Parathyroid adenoma (tissue), 2 donors: Measurements from ENCODE around the gene CHTOP.
"Not testable (repeated sequence)": the region's sequence is repeated elsewhere in the genome, so short reads cannot be mapped to it uniquely, and the experiment has no call there.

Experiments used
- H2AFZ ChIP-seq: fragments of 300-600 bp; sonication (generic); one replicate; pipeline ENCODE4 v1.7.0; 2017; ENCODE audit warnings: antibody characterized with exemption, mild to moderate bottlenecking
- H3K27ac ChIP-seq: fragments of 300-600 bp; sonication (generic); one replicate; pipeline ENCODE4 v1.7.0; 2017
- H3K27me3 ChIP-seq: fragments of 300-600 bp; sonication (generic); one replicate; pipeline ENCODE4 v1.7.0; 2017; ENCODE audit warnings: low read length; ENCODE audit not compliant: control insufficient read depth, insufficient read depth
- H3K36me3 ChIP-seq: fragments of 300-600 bp; sonication (generic); one replicate; pipeline ENCODE4 v1.7.0; 2017; ENCODE audit warnings: low read length; ENCODE audit not compliant: control insufficient read depth, insufficient read depth
- H3K4me1 ChIP-seq: fragments of 300-600 bp; sonication (generic); one replicate; pipeline ENCODE4 v1.7.0; 2017; ENCODE audit warnings: control low read depth
- H3K4me2 ChIP-seq: fragments of 300-600 bp; sonication (generic); one replicate; pipeline ENCODE4 v1.7.0; 2017; ENCODE audit warnings: low read length
- H3K4me3 ChIP-seq: fragments of 300-600 bp; sonication (generic); one replicate; pipeline ENCODE4 v1.7.0; 2017; ENCODE audit warnings: low read depth, low read length
- H3K79me2 ChIP-seq: fragments of 300-600 bp; sonication (generic); one replicate; pipeline ENCODE4 v1.7.0; 2017; ENCODE audit warnings: control low read depth
- H3K9ac ChIP-seq: fragments of 300-600 bp; sonication (generic); one replicate; pipeline ENCODE4 v1.7.0; 2017; ENCODE audit warnings: mild to moderate bottlenecking
- H3K9me3 ChIP-seq: fragments of 300-600 bp; sonication (generic); one replicate; pipeline ENCODE4 v1.7.0; 2017; ENCODE audit warnings: low read length; ENCODE audit not compliant: control insufficient read depth
- CTCF ChIP-seq: fragments of 300-600 bp; sonication (generic); IDR thresholded peaks from one replicate; pipeline ENCODE4 v1.7.0; 2017; ENCODE audit warnings: antibody characterized with exemption, mild to moderate bottlenecking
- donor health status: primary hyperparathyroidism.

The CHTOP gene

GRCh38 chr1:153635872-153636271 is 2.0 kb downstream of the CHTOP start:
- Histone ChIP-seq H3K4me3 (no peak overlapping the region), H3K4me1 (no peaks in the 10 kb centered on the region), H3K9me3 (no peaks in the 10 kb centered on the region), H3K4me2 (no peak overlapping the region), H3K9ac (no peak overlapping the region), H3K27me3 (no peaks in the 10 kb centered on the region), H3K79me2 (peaks cover 7% of the 10 kb centered on the region), H3K36me3 (no peaks in the 10 kb centered on the region), H2AFZ (no peak overlapping the region), H3K27ac (no peak overlapping the region)
- no peak for TF ChIP-seq CTCF

GRCh38 chr1:153636312-153636711 is 2.4 kb downstream of the CHTOP start:
- TF ChIP-seq CTCF = no peak
- Histone ChIP-seq H3K4me3 (no peak overlapping the region), H3K27me3 (no peaks in the 10 kb centered on the region), H3K79me2 (peaks cover 7% of the 10 kb centered on the region), H3K36me3 (no peaks in the 10 kb centered on the region), H3K4me1 (no peaks in the 10 kb centered on the region), H3K9me3 (no peaks in the 10 kb centered on the region), H3K4me2 (no peak overlapping the region), H2AFZ (no peak overlapping the region), H3K9ac (no peak overlapping the region), H3K27ac (no peak overlapping the region)

GRCh38 chr1:153638261-153638660 is 4.4 kb downstream of the CHTOP start:
- Histone ChIP-seq H3K4me2 (no peak overlapping the region), H2AFZ (no peak overlapping the region), H3K27ac (no peak overlapping the region), H3K27me3 (no peaks in the 10 kb centered on the region), H3K4me3 (no peak overlapping the region), H3K36me3 (no peaks in the 10 kb centered on the region), H3K9ac (no peak overlapping the region), H3K9me3 (no peaks in the 10 kb centered on the region), H3K79me2 (peaks cover 7% of the 10 kb centered on the region), H3K4me1 (no peaks in the 10 kb centered on the region)
- no peak for TF ChIP-seq CTCF

GRCh38 chr1:153639280-153639679 is 5.4 kb downstream of the CHTOP start:
- Histone ChIP-seq H3K9me3 (no peaks in the 10 kb centered on the region), H3K27ac (no peak overlapping the region), H3K79me2 (peaks cover 7% of the 10 kb centered on the region), H2AFZ (no peak overlapping the region), H3K4me2 (no peak overlapping the region), H3K36me3 (no peaks in the 10 kb centered on the region), H3K4me3 (no peak overlapping the region), H3K27me3 (no peaks in the 10 kb centered on the region), H3K9ac (no peak overlapping the region), H3K4me1 (no peaks in the 10 kb centered on the region)
- no peak for TF ChIP-seq CTCF

GRCh38 chr1:153640213-153640612 is 6.3 kb downstream of the CHTOP start:
- H3K27me3 ChIP-seq, H3K4me3 ChIP-seq, H3K36me3 ChIP-seq, H3K27ac ChIP-seq, H3K9ac ChIP-seq, H3K4me1 ChIP-seq, H2AFZ ChIP-seq, H3K4me2 ChIP-seq, H3K9me3 ChIP-seq, H3K79me2 ChIP-seq: not testable (repeated sequence)
